SH-SY5Y (cell line): ENCODE results near the gene SLCO4C1.
A peak's percentile ranks its signal among the peaks of the same experiment; 100 is the strongest.

Experiments
- GATA2 ChIP-seq: IDR thresholded peaks from 2 replicates; pipeline ENCODE4 v1.6.1; 2011; ENCODE audit warnings: mild to moderate bottlenecking, low read depth, low read length
- GATA3 ChIP-seq: IDR thresholded peaks from 2 replicates; pipeline ENCODE4 v1.6.1; 2011; ENCODE audit warnings: low read depth, mild to moderate bottlenecking, low read length, moderate library complexity

SLCO4C1 gene

DNA sequence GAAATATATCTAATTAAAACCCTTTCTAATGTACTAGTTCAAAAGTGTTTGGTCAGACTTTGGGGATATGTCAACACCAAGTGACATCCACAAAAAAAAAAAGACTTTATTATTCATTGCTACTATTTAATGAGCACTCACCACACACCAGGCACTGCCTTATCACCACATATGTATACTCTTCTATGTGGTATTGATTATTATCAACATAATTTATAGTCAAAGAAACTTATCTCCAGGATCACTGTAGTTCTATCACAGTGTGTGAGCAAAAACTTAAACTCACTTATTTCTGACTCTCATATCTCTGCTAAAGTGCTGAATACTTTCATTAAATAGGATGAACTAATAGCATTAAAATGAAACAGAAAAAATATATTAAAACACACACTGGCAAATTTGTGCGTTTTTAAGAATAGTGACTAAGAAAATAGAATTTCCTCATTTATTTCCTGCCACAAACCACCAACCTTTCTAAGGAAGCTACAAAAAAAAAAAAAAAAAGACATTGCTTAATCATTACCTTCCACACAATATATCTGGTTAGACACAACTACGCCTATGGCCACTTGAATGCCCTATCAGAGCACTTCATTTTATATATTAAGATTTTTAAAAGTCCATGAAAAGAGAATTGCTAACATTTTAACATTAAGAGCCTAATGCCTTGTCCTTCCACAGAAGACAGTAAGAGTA lies 12.8 kb downstream of the SLCO4C1 start:
- TF ChIP-seq GATA3 (peak; percentile 56; the same call in 1 of the 2 replicates), GATA2 (no peak)

DNA sequence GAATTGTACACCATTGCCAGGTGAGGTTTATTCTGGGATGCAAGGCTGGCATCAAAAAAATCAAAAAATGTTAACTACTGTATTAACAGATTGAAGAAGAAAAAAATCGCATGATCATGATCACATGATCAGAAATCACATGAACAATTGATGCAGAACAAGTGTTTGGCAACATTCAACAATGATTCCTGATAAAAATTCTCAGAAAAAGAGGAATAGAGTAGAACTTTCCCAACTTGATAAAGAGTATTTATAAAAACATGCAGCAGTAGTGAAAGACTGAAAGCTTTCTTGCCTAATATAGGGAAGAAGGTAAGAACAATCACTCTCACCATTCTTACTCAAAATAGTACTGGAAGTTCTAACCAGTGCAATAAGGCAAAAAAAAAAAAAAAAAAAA lies 16.4 kb downstream of the SLCO4C1 start:
- TF ChIP-seq GATA2 (no peak), GATA3 (no peak)

GRCh38 chr5:102278231-102278630 lies 17.9 kb downstream of the SLCO4C1 start:
- TF ChIP-seq GATA3 (no peak), GATA2 (no peak)

- no peak for TF ChIP-seq GATA2
- TF ChIP-seq GATA3, result no peak
Observed at GRCh38 chr5:102277144-102277543, 18.9 kb downstream of the SLCO4C1 start.

DNA sequence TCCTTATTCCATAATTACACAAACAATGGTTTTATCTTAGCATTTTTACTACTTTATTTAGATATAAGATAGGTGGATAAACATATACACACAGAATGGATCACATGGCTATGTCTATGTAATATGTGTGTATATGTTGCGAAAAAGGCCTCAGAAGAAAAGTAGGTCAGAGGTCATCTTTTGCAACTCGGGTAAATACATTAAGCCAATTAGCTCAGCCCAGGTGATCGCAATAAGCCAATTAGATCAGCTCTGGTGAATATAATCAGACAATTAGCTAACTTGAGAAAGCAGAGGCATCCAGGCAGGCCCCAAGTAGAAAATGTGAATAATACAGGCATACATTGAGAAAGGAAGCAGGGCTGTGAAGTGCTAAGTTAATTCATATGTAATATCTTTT lies 24.3 kb downstream of the SLCO4C1 start:
- TF ChIP-seq GATA3 (no peak), GATA2 (no peak)

- TF ChIP-seq GATA2, result no peak
- no peak for TF ChIP-seq GATA3
Observed at GRCh38 chr5:102270036-102270435, 26.0 kb downstream of the SLCO4C1 start.

DNA sequence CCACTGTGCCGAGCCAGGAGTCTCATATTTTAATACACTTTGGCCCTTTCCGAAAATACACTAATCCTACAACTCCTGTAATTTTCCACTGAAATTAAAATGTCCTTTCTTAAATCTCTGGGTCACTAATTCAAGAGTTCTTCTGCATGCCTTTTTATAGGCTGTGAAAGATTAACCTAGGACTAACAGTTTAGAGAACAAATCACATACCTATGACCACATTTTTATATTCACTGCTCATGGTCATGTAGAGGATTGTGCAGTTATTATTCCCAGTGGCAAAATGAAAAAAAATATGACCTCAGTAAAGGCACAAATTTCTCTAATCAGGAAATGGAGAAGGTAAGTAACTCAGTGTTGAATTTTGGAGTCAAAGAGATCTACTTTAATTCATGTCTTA lies 33.4 kb downstream of the SLCO4C1 start:
- no peak for TF ChIP-seq GATA3
- TF ChIP-seq GATA2, result no peak

DNA sequence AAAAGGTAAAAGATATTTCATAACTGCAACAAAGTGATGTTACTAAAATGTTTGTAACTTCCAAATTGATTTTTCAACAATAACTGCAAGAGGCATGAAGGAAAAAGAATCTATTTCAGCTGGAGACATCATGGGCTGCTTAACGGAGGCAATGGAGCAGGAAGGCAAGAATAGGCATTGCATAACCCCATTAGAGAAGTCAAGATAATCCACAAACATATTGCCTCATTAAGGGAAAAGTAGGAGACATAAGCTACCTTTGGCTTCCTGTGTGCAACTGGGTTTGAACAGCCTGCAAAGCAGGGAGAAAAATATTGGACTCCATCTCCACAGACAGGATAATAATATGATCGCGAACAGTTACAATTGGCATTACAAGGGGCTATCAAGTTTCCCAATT lies 46.7 kb downstream of the SLCO4C1 start:
- TF ChIP-seq GATA3 (no peak), GATA2 (no peak)

DNA sequence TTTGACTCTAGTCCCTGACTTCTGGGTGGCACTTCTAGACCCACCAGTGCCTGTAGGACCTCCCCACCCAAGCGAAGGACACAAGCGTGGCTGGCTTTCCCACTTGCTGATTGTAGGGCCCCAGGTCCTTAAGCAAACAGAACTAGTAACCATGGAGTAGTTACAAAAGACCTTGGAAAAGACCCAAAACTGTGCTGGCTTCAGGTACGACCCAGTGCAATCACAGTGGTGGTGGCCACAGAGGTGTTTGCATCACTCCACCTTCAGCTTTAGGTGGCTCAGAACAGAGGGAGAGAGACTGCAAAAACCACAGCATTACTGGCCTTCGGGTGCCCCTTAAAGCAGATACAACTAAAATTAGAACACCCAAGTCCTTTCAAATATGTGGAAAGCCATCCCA lies 52.9 kb downstream of the SLCO4C1 start:
- no peak for TF ChIP-seq GATA3

DNA sequence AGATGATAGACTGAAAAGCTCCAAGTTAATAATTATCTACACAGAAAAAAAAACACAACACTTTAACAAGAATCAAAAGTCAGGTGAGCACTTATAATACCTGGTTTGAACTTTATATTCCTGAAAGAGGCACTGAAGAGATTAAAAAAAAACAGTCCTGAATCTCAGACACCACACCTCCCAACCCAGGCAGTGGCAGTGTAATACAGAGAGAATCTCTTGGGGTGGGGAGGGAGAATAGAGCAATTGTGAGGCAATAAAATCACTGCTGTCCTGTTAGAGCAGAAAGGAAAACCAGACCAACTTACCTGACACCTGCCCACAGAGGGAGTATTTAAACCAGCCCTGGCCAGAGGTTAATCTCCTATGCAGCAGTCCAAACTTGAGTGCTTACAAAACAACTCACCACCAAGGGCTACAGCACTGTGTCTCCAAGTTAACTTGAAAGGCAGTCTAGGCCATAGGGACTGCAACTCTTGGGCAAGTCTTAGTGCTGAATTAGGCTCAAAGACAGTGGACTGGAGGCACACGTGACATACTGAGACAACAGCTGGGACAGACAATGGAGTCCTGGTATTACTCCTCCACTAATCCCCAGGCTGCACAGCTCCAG lies 54.2 kb downstream of the SLCO4C1 start:
- TF ChIP-seq GATA2, result no peak
- TF ChIP-seq GATA3, result no peak

- TF ChIP-seq GATA2, result no peak
- TF ChIP-seq GATA3, result no peak
Observed at GRCh38 chr5:102231693-102232619, 64.1 kb downstream of the SLCO4C1 start.

DNA sequence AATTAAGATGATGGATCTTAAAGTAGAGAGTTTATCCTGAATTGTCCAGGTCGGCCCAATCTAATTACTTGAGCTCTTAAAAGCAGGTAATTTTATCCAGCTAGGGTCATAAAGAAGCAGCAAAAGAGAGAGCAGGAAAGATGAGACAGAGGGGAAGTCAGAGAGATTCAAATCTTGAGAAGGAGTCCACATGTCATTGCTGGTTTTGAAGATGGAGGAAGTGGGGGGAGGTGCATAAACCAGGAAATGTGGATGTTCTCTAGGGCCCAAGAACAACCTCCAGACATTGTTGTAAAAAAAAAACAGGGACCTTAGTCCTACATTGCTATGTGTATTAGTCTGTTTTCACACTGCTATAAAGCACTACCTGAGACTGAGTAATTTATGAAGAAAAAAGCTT lies 66.4 kb downstream of the SLCO4C1 start:
- TF ChIP-seq GATA3 (no peak), GATA2 (no peak)

DNA sequence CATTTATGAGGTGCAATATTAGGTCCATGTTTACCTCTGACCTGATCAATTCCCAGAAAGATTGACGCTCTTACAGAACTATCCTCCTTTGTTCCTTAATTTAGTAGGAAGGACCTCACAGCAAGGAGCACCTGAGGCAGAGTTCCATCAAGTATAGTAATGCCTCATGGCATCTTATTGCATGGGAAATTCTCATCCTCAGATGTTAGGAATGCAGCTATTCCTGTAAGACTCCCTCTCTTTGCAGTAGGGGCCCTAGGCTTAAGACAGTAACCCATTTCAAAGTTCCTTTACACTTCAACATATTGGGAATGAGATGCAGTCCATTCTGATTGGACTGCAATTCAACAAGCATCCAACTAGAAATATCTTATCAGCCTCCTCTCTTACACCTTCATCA lies 69.8 kb downstream of the SLCO4C1 start:
- TF ChIP-seq GATA3 (no peak), GATA2 (no peak)

DNA sequence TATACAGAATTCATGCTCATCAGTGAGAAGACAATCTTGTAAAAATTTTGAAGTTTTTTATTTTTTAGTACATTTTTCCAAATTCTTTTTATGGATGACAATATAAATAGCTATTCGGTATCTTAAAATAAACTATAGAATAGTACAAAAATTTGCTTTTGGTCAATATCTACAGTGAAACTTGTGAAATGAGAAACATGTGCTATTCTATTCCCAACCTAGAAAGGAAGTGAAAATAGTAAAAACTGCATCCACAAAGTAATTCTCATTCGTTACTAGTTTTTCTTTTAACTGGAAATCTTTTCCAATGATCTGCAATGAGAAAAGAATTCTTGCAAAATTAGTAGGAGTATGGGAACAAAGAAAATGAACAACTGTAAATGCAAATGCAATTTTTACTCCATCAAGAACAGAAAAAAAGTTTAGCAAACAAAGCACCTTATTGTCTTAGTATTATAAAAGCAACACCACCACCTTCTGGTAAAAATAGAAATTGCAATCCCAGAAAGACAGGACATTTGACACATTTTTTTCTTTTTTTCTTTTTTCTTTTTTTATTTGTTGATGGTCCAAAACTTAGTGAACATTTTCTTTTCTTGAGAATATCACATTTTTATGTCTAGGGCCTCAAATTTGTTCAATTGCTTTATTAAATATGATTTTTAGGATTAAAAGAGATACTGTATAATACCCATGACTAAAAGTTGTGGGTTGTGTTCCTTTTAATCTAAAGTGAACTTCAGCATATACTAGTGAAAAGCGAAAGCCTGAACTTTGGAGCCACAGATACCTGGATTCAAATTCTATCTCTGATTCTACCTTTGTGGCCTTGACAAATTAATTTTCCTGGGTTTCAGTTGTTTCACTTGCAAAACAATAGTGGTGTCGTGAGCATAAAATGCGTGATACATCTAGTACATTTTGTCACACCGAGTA lies 72.3 kb downstream of the SLCO4C1 start:
- no peak for TF ChIP-seq GATA3
- no peak for TF ChIP-seq GATA2

GRCh38 chr5:102222772-102223171 lies 73.3 kb downstream of the SLCO4C1 start:
- TF ChIP-seq GATA2, result no peak
- TF ChIP-seq GATA3, result no peak
